Left lung (tissue), 10 donors: ENCODE measurements around the gene HMG20A. TPM values are rescaled to one million over a fixed set of nuclear protein-coding genes. Genes with fewer than 3 reads are reported as not detected.

Source experiments
- ATAC-seq: fragments of 200-7000 bp; cut with Tn5 transposase; one replicate; pipeline ENCODE4 v1.9.1; 2020; ENCODE audit warnings: moderate library complexity
- DNase-seq, 4 donors: peaks; one replicate each; pipeline ENCODE4 v3.0.0-alpha.2; 2013 to 2020
- H3K27ac ChIP-seq, 2 donors: fragments of 200-600 bp; sonication (generic) in 1 of 2; one replicate each; pipeline versions ENCODE4 v1.5.0 to v1.8.0; 2020 to 2021
- H3K27me3 ChIP-seq, 2 donors: fragments of 200-600 bp; sonication (generic) in 1 of 2; one replicate each; pipeline versions ENCODE4 v1.5.0 to v1.8.0; 2020 to 2021
- H3K36me3 ChIP-seq, 2 donors: fragments of 200-600 bp; sonication (generic) in 1 of 2; one replicate each; pipeline versions ENCODE4 v1.5.0 to v1.8.0; 2020 to 2021
- H3K4me1 ChIP-seq, 2 donors: fragments of 200-600 bp; one replicate each; pipeline ENCODE4 v1.8.0; 2021
- H3K4me3 ChIP-seq, 2 donors: fragments of 200-600 bp; sonication (generic) in 1 of 2; one replicate each; pipeline versions ENCODE4 v1.5.0 to v1.8.0; 2020 to 2021; ENCODE audit warnings: mild to moderate bottlenecking in 1 of 2
- H3K9me3 ChIP-seq, 2 donors: fragments of 200-600 bp; sonication (generic) in 1 of 2; one replicate each; pipeline versions ENCODE4 v1.5.0 to v1.8.0; 2020 to 2021
- CTCF ChIP-seq, 2 donors: fragments of 200-600 bp; sonication (generic) in 1 of 2; IDR thresholded peaks; one replicate each; pipeline versions ENCODE4 v1.5.0 to v1.8.0; 2021; ENCODE audit warnings: antibody characterized with exemption in 2 of 2
- intact Hi-C, 2 donors: fragments of 100-400 bp; cut with DNase I; formaldehyde crosslinking; loops; one replicate each; pipeline versions ENCODE4 v1.11.2 to v1.14.2; 2022
- polyA plus RNA-seq, 6 donors: library from polyadenylated mRNA; unstranded; fragments of 120-200 nt; gene quantifications; one replicate each; pipeline ENCODE4 v1.2.1, GENCODE V29; 2013; ENCODE audit not compliant: insufficient read length in 6 of 6
- total RNA-seq, 2 donors: library from RNA; stranded (reverse); fragmentation: NEBNext Ultra II Directional; extraction: Animal tissue kit (Norgen Biotek cat#: 25700); gene quantifications; one replicate each; pipeline ENCODE4 v1.2.1, GENCODE V29; 2021
- donor health status: DM: no; HTN: yes; CAD: no.
- donor health status: DM: no; HTN: no; CAD: no.

The HMG20A gene
- total and polyA plus RNA-seq, 8 donors = 34.9 to 93.5 (median 76.5) TPM

DNA sequence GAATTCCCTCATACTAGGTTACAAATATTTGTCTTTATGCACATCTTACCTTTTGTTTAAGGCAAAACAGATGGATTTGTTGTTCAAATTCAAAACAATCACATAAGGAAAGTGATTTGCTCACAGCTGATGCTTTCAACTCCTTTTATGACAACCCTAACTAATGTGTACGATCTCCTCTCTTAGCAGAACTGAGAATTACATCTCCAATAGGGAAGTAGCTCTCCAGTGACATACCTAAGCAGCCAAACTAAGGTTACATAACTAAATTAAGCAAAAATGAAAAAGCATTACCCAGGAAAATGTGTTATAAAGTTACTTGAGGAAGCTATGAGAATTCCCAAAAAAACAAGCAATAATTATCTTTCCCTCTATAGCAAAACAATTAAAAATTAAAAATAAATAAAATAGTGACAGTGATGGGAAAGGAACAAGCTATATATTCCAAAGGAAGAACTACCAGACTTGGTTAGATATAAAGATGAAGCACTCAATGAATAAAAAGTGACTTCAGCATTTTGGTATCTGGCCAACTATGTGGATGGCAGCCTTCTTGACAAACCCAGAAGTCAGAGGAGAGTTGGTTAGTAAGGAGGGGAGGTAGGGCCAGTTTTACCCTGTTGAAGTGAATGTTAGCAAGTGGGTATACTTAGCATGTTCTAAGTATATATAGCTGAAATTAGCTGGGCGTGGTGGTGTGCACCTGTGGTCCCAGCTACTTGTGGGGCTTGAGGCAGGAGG is 33.2 kb upstream of the HMG20A start:
- no peak overlapping the region for H3K27ac ChIP-seq
- DNase-seq (no peak), ATAC-seq (peak; percentile 43)
- peaks cover 11 to 27% of the 10 kb centered on the region in 2 donors for H3K4me1 ChIP-seq
- H3K27me3 ChIP-seq = no peaks in the 10 kb centered on the region
- intact Hi-C loops = no loop called here
- H3K36me3 ChIP-seq = no peaks in the 10 kb centered on the region
- H3K4me3 ChIP-seq = no peak overlapping the region
- no peak for TF ChIP-seq CTCF (IDR thresholded peaks at IDR 0.05)
- H3K9me3 ChIP-seq = no peaks in the 10 kb centered on the region

GRCh38 chr15:77391372-77391951 is 29.2 kb upstream of the HMG20A start:
- Histone ChIP-seq H3K4me1 (peaks cover 8 to 11% of the 10 kb centered on the region in 2 donors), H3K36me3 (no peaks in the 10 kb centered on the region), H3K27me3 (no peaks in the 10 kb centered on the region), H3K9me3 (peaks cover 0 to 9% of the 10 kb centered on the region in 2 donors), H3K27ac (no peak overlapping the region), H3K4me3 (no peak overlapping the region)
- ATAC-seq = no peak
- intact Hi-C loops = no loop called here
- DNase-seq = no peak
- no peak for TF ChIP-seq CTCF (IDR thresholded peaks at IDR 0.05)

GRCh38 chr15:77392762-77393470 is 27.8 kb upstream of the HMG20A start:
- H3K9me3 ChIP-seq = peaks cover 0 to 13% of the 10 kb centered on the region in 2 donors
- no peak overlapping the region for H3K4me3 ChIP-seq
- intact Hi-C loops = no loop called here
- H3K27ac ChIP-seq = no peak overlapping the region
- no peaks in the 10 kb centered on the region for H3K36me3 ChIP-seq
- ATAC-seq = no peak
- H3K27me3 ChIP-seq = no peaks in the 10 kb centered on the region
- TF ChIP-seq CTCF (IDR thresholded peaks at IDR 0.05) = no peak
- peak in 1 of 4 donors; percentile 66 for DNase-seq
- H3K4me1 ChIP-seq = peaks cover 0 to 8% of the 10 kb centered on the region in 2 donors

- intact Hi-C loops = no loop called here
- DNase-seq (no peak), ATAC-seq (peak; percentile 15)
- no peak overlapping the region for H3K27ac ChIP-seq
- no peak for TF ChIP-seq CTCF (IDR thresholded peaks at IDR 0.05)
- no peak overlapping the region for H3K4me3 ChIP-seq
- peaks cover 0 to 8% of the 10 kb centered on the region in 2 donors for H3K4me1 ChIP-seq
- peaks cover 0 to 18% of the 10 kb centered on the region in 2 donors for H3K9me3 ChIP-seq
- no peaks in the 10 kb centered on the region for H3K27me3 ChIP-seq
- no peaks in the 10 kb centered on the region for H3K36me3 ChIP-seq
Observed at GRCh38 chr15:77393471-77393840, 27.2 kb upstream of the HMG20A start.
